K562 (cell line): ENCODE data around the gene AQP2. TPM values are rescaled to one million over a fixed set of nuclear protein-coding genes. Genes with fewer than 3 reads are reported as not detected.
A peak's percentile ranks its signal among the peaks of the same experiment; 100 is the strongest.

Experiments used
- ATAC-seq: fragments of 200-7000 bp; cut with Tn5 transposase; 3 replicates; pipeline ENCODE4 v1.9.1; 2020; ENCODE audit warnings: moderate library complexity
- BruUV-seq: library from RNA; stranded (reverse); fragments of 400-500 nt; replicated peaks from 2 replicates; lab custom pipeline; 2021; lab: Mats Ljungman, UMichigan
- CTCF ChIA-PET: fragments of 300-600 bp; formaldehyde crosslinking; extraction: SDS; loops from one replicate; lab custom pipeline; 2021; ENCODE audit warnings: low intra/inter-chr PET ratio; lab: Yijun Ruan, JAX
- POLR2A ChIA-PET: fragments of 300-600, 350-650 bp; sonication (Branson Sonifier 250); formaldehyde crosslinking; extraction: SDS; loops from one replicate; lab custom pipeline; 2021; ENCODE audit warnings: antibody characterized with exemption, inconsistent platforms; lab: Yijun Ruan, JAX
- DNase-seq, 4 experiments: peaks; one replicate each; pipeline versions ENCODE4 v3.0.0 to v3.0.0-alpha.2; 2011 to 2018; ENCODE audit warnings: low spot score in 3 of 4, mixed read lengths in 3 of 4; ENCODE audit errors: extremely low read depth in 1 of 4
- FAIRE-seq: peaks from 2 replicates; lab custom pipeline; 2011; peaks lifted over from hg19 to GRCh38; lab: Jason Lieb, UNC
- H2AFZ ChIP-seq: 2 replicates; pipeline ENCODE4 v1.6.0; 2011; ENCODE audit warnings: low read depth, low read length, control low read depth, inconsistent platforms
- H3K27ac ChIP-seq: fragments of 200-600 bp; 3 replicates; pipeline ENCODE4 v1.8.0; 2011; ENCODE audit warnings: low read depth, mild to moderate bottlenecking, control low read depth, inconsistent platforms, low read length, moderate library complexity, mixed read lengths; ENCODE audit errors: extremely low read depth
- H3K27me3 ChIP-seq, 2 experiments: fragments of 300-600 bp in 1 of 2; 2 replicates in 1 of 2; 3 replicates in 1 of 2; pipeline versions ENCODE4 v1.6.0 to v1.8.0; 2011; ENCODE audit warnings: inconsistent platforms in 2 of 2, low read length in 2 of 2, mild to moderate bottlenecking in 1 of 2, mixed read lengths in 1 of 2, moderate library complexity in 1 of 2; ENCODE audit not compliant: control insufficient read depth in 2 of 2, insufficient read depth in 2 of 2
- H3K36me3 ChIP-seq: fragments of 300-600 bp; 3 replicates; pipeline ENCODE4 v1.8.0; 2011; ENCODE audit warnings: mild to moderate bottlenecking, low read length, inconsistent platforms; ENCODE audit not compliant: control insufficient read depth, insufficient read depth
- H3K4me1 ChIP-seq, 2 experiments: fragments of 200-600 bp in 1 of 2; replicated peaks in 1 of 2; 2 replicates in 1 of 2; 3 replicates in 1 of 2; pipeline versions ENCODE4 v1.5.1 to v1.8.0; 2011; ENCODE audit warnings: inconsistent platforms in 2 of 2, low read length in 2 of 2, mild to moderate bottlenecking in 1 of 2, mixed read lengths in 1 of 2, moderate library complexity in 1 of 2; ENCODE audit not compliant: control insufficient read depth in 2 of 2, insufficient read depth in 2 of 2
- H3K4me2 ChIP-seq: 2 replicates; pipeline ENCODE4 v1.6.1; 2011; ENCODE audit warnings: low read length, control low read depth, inconsistent platforms, mixed read lengths; ENCODE audit not compliant: insufficient read depth
- H3K4me3 ChIP-seq: fragments of 200-600 bp; sonication (generic), shearing (Covaris generic); 2 replicates; pipeline ENCODE4 v1.5.1; 2016; ENCODE audit warnings: control low read depth, inconsistent platforms
- H3K79me2 ChIP-seq: fragments of 200-600 bp; 3 replicates; pipeline ENCODE4 v1.8.0; 2011; ENCODE audit warnings: low read length, inconsistent platforms; ENCODE audit not compliant: control insufficient read depth, insufficient read depth
- H3K9ac ChIP-seq, 2 experiments: 2 replicates each; pipeline versions ENCODE4 v1.6.0 to v1.6.1; 2011; ENCODE audit warnings: low read depth in 2 of 2, low read length in 2 of 2, control low read depth in 1 of 2, inconsistent platforms in 1 of 2, mild to moderate bottlenecking in 1 of 2, mixed read lengths in 1 of 2; ENCODE audit not compliant: insufficient read depth in 1 of 2
- H3K9me1 ChIP-seq: one replicate; pipeline ENCODE4 v1.6.0; 2011; ENCODE audit warnings: inconsistent platforms, mild to moderate bottlenecking, low read length, moderate library complexity; ENCODE audit not compliant: control insufficient read depth, insufficient read depth
- H3K9me3 ChIP-seq: replicated peaks from 2 replicates; pipeline ENCODE4 v1.5.1; 2011; ENCODE audit warnings: low read depth, low read length, inconsistent platforms; ENCODE audit not compliant: control insufficient read depth, insufficient read depth
- H4K20me1 ChIP-seq: replicated peaks from 2 replicates; pipeline ENCODE4 v1.6.1; 2011; ENCODE audit warnings: low read length, inconsistent platforms, mixed read lengths; ENCODE audit not compliant: control insufficient read depth, insufficient read depth
- CCNT2 ChIP-seq: IDR thresholded peaks from 2 replicates; pipeline ENCODE4 v1.6.1; 2011; ENCODE audit warnings: borderline replicate concordance, low read depth, mild to moderate bottlenecking, moderate library complexity, mixed read lengths, low read length; ENCODE audit not compliant: insufficient read length; ENCODE audit errors: extremely low read depth
- CLOCK ChIP-seq: fragments of 250-450 bp; sonication (Bioruptor Pico); IDR thresholded peaks from 2 replicates; pipeline ENCODE4 v1.4.0; 2020; ENCODE audit warnings: mild to moderate bottlenecking, moderate library complexity, borderline replicate concordance
- GATAD2A ChIP-seq: fragments of 450-650 bp; IDR thresholded peaks from 2 replicates; pipeline ENCODE4 v1.6.1; 2017
- LEF1 ChIP-seq: fragments of 450-650 bp; IDR thresholded peaks from 2 replicates; pipeline ENCODE4 v1.6.1; 2016; ENCODE audit warnings: mild to moderate bottlenecking
- MEF2D ChIP-seq: conservative IDR thresholded peaks from 2 replicates; pipeline ENCODE4 v1.6.1; 2016; ENCODE audit warnings: low read depth, missing genetic modification characterization, missing compliant biosample characterization
- NONO ChIP-seq, 2 experiments: fragments of 200-400 bp in 1 of 2; fragments of 450-650 bp in 1 of 2; formaldehyde crosslinking in 1 of 2; IDR thresholded peaks; 2 replicates each; pipeline ENCODE4 v1.6.1; 2017; ENCODE audit warnings: low read depth in 2 of 2, mild to moderate bottlenecking in 2 of 2, moderate library complexity in 2 of 2, low read length in 1 of 2
- PKNOX1 ChIP-seq: fragments of 450-650 bp; IDR thresholded peaks from 2 replicates; pipeline ENCODE4 v1.6.1; 2016
- WGBS: fragments of 100-300 bp; shearing (Covaris generic); methylation state at CpG from one replicate; pipeline ENCODE4 v1.1.6; 2016; ENCODE audit warnings: low coverage, mixed read lengths; ENCODE audit not compliant: insufficient coverage; ENCODE audit errors: missing lambda C conversion rate; 5-methylcytosine and 5-hydroxymethylcytosine counted together
- in situ Hi-C: fragments of 300-500 bp; cut with MboI; formaldehyde crosslinking; loops from 4 replicates; pipeline ENCODE4 v1.15.0; 2018; ENCODE audit warnings: inconsistent platforms, mixed read lengths
- intact Hi-C: fragments of 100-400 bp; cut with micrococcal nuclease; formaldehyde crosslinking; loops from 2 replicates; pipeline ENCODE4 v1.14.2; 2022
- polyA plus RNA-seq, 8 experiments: library from polyadenylated mRNA; depleted of rRNA in 4 of 8; stranded (reverse) in 5 of 8; unstranded in 3 of 8; fragments of >200 nt; fragmentation: Nextera tagmentation in 2 of 8; fragmentation: Illumina TruSeq in 1 of 8; extraction: Ambion mirVana in 2 of 8; extraction: Trizol in 1 of 8; gene quantifications; 2 replicates each; pipeline versions ENCODE4 v1.2.1 to v1.2.3, GENCODE V29; 2011 to 2014; ENCODE audit warnings: inconsistent platforms in 1 of 8, missing spikeins in 1 of 8
- total RNA-seq, 7 experiments: library from RNA; depleted of rRNA in 6 of 7; stranded (reverse); fragments of >200 nt in 6 of 7; fragmentation: Illumina TruSeq in 2 of 7; extraction: Trizol in 2 of 7; gene quantifications; 2 replicates each; pipeline versions ENCODE4 v1.2.1 to v1.2.3, GENCODE V29; 2011 to 2021; ENCODE audit warnings: low replicate concordance in 1 of 7

Gene AQP2
- total and polyA plus RNA-seq, 9 of the 15 experiments (the other 6 are each of a cell fraction or from before 2014, with no cell fraction given): not detected

GRCh38 chr12:49979791-49980190 lies 29.3 kb downstream of the AQP2 start:
- Histone ChIP-seq H3K4me1 (peaks cover 25 to 32% of the 10 kb centered on the region in 2 experiments), H3K27ac (no peak overlapping the region), H2AFZ (no peak overlapping the region), H3K9me1 (no peaks in the 10 kb centered on the region), H3K36me3 (peaks cover under 1% of the 10 kb centered on the region; the same call in 1 of the 3 replicates), H3K9me3 (no peaks in the 10 kb centered on the region), H3K27me3 (no peaks in the 10 kb centered on the region), H3K4me2 (no peak overlapping the region), H3K79me2 (no peaks in the 10 kb centered on the region), H3K4me3 (no peak overlapping the region), H3K9ac (no peak overlapping the region), H4K20me1 (peaks cover 3% of the 10 kb centered on the region)
- no TSS peak for BruUV-seq
- 33% methylated on average over 3 of the region's 3 CpGs for WGBS
- DNase-seq: no peak
- no peak for FAIRE-seq
- in situ Hi-C loops (no loop called here), intact Hi-C loops (loop anchor here (5.0 kb wide), 1 partner anchor 48 kb away; the partner anchor contains the start of gene RACGAP1)
- ATAC-seq: no peak
- POLR2A ChIA-PET: interaction anchor here (1.0 kb wide), 1 partner anchor 46 kb away, joined by 6 read pairs; the partner anchor contains the start of gene RACGAP1
- CTCF ChIA-PET: no interaction called here
- TF ChIP-seq NONO (IDR thresholded peaks at IDR 0.05; ENCODE audit: low read depth in 2 of 2, low read length in 1 of 2) (no peak), LEF1 (no peak), CCNT2 (no peak), CLOCK (no peak), GATAD2A (no peak), PKNOX1 (peak; percentile 17; the same call in 1 of the 2 replicates), MEF2D (tag) (peak; percentile 64; the same call in 1 of the 2 replicates)
